Loucy (cell line): ENCODE results near the gene STX1A.
"Not testable (repeated sequence)": the region's sequence is repeated elsewhere in the genome, so short reads cannot be mapped to it uniquely, and the experiment has no call there.

Source experiments
- H2AFZ ChIP-seq: fragments of 200-600 bp; sonication (generic); 2 replicates; pipeline ENCODE4 v1.6.0; 2016; ENCODE audit warnings: antibody characterized with exemption, mild to moderate bottlenecking, low read length, moderate library complexity
- H3F3A ChIP-seq: fragments of 200-600 bp; 2 replicates; pipeline ENCODE4 v1.6.0; 2016; ENCODE audit warnings: antibody characterized with exemption, low read depth, mild to moderate bottlenecking
- H3K27me3 ChIP-seq: fragments of 200-600 bp; sonication (generic); 2 replicates; pipeline ENCODE4 v1.6.1; 2014; ENCODE audit warnings: low read length, mild to moderate bottlenecking; ENCODE audit not compliant: insufficient read depth, poor library complexity, severe bottlenecking
- H3K36me3 ChIP-seq: fragments of 200-600 bp; sonication (generic); 2 replicates; pipeline ENCODE4 v1.6.1; 2016; ENCODE audit warnings: low read length; ENCODE audit not compliant: insufficient read depth
- H3K4me1 ChIP-seq: fragments of 200-600 bp; sonication (generic); 2 replicates; pipeline ENCODE4 v1.5.1; 2014; ENCODE audit warnings: low read length, mild to moderate bottlenecking; ENCODE audit not compliant: insufficient read depth, poor library complexity, severe bottlenecking
- H3K4me2 ChIP-seq: fragments of 200-600 bp; sonication (generic); 2 replicates; pipeline ENCODE4 v1.6.0; 2014; ENCODE audit warnings: antibody characterized with exemption, low read length, low read depth, mild to moderate bottlenecking; ENCODE audit not compliant: poor library complexity, severe bottlenecking
- H3K4me3 ChIP-seq: fragments of 200-600 bp; sonication (generic); 2 replicates; pipeline ENCODE4 v1.5.1; 2014; ENCODE audit warnings: low read length, mild to moderate bottlenecking, mixed read lengths; ENCODE audit not compliant: poor library complexity, severe bottlenecking
- H3K79me2 ChIP-seq: fragments of 200-600 bp; sonication (generic); 2 replicates; pipeline ENCODE4 v1.6.1; 2014; ENCODE audit warnings: low read length; ENCODE audit not compliant: insufficient read depth
- H3K9ac ChIP-seq: fragments of 200-600 bp; sonication (generic); 2 replicates; pipeline ENCODE4 v1.6.0; 2014; ENCODE audit warnings: mild to moderate bottlenecking, low read depth, low read length, moderate library complexity; ENCODE audit not compliant: poor library complexity, severe bottlenecking
- H3K9me2 ChIP-seq: fragments of 200-600 bp; sonication (generic); replicated peaks from 2 replicates; pipeline ENCODE4 v1.6.1; 2016; ENCODE audit warnings: low read depth, low read length, mixed read lengths
- H3K9me3 ChIP-seq: fragments of 200-600 bp; sonication (generic); 2 replicates; pipeline ENCODE4 v1.6.1; 2014; ENCODE audit warnings: mild to moderate bottlenecking, antibody characterized with exemption, low read length, low read depth; ENCODE audit not compliant: insufficient read depth
- H4K20me1 ChIP-seq: fragments of 200-600 bp; sonication (generic); 2 replicates; pipeline ENCODE4 v1.6.0; 2014; ENCODE audit warnings: antibody characterized with exemption, low read length, mild to moderate bottlenecking; ENCODE audit not compliant: insufficient read depth, poor library complexity, severe bottlenecking
- EZH2phosphoT487 ChIP-seq: fragments of 200-600 bp; IDR thresholded peaks from 2 replicates; pipeline ENCODE4 v1.6.1; 2018; ENCODE audit warnings: antibody characterized with exemption, mild to moderate bottlenecking, moderate library complexity, borderline replicate concordance
- TF ChIP-seq, protein P1 (sequence below): fragments of 200-600 bp; sonication (generic); conservative IDR thresholded peaks from 2 replicates; pipeline ENCODE4 v1.5.1; 2014; ENCODE audit warnings: mild to moderate bottlenecking, antibody characterized with exemption, low read length

Gene STX1A

GRCh38 chr7:73721377-73721817 is 1.9 kb upstream of the STX1A start:
- Histone ChIP-seq H3K4me1 (peaks cover 27% of the 10 kb centered on the region), H3K4me2 (no peak overlapping the region), H3K9me3 (no peaks in the 10 kb centered on the region), H4K20me1 (peaks cover 28% of the 10 kb centered on the region), H3F3A (0 out of 2 replicates have a peak, but pooled peaks cover 3% of the 10 kb centered on the region), H3K9me2 (no peaks in the 10 kb centered on the region), H3K79me2 (no peaks in the 10 kb centered on the region), H3K4me3 (no peak overlapping the region), H3K36me3 (no peaks in the 10 kb centered on the region), H3K9ac (no peak overlapping the region), H2AFZ (no peak overlapping the region), H3K27me3 (peaks cover 25% of the 10 kb centered on the region)
- TF ChIP-seq, protein P1, sequence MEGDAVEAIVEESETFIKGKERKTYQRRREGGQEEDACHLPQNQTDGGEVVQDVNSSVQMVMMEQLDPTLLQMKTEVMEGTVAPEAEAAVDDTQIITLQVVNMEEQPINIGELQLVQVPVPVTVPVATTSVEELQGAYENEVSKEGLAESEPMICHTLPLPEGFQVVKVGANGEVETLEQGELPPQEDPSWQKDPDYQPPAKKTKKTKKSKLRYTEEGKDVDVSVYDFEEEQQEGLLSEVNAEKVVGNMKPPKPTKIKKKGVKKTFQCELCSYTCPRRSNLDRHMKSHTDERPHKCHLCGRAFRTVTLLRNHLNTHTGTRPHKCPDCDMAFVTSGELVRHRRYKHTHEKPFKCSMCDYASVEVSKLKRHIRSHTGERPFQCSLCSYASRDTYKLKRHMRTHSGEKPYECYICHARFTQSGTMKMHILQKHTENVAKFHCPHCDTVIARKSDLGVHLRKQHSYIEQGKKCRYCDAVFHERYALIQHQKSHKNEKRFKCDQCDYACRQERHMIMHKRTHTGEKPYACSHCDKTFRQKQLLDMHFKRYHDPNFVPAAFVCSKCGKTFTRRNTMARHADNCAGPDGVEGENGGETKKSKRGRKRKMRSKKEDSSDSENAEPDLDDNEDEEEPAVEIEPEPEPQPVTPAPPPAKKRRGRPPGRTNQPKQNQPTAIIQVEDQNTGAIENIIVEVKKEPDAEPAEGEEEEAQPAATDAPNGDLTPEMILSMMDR, result no peak
- TF ChIP-seq EZH2phosphoT487, result no peak

DNA sequence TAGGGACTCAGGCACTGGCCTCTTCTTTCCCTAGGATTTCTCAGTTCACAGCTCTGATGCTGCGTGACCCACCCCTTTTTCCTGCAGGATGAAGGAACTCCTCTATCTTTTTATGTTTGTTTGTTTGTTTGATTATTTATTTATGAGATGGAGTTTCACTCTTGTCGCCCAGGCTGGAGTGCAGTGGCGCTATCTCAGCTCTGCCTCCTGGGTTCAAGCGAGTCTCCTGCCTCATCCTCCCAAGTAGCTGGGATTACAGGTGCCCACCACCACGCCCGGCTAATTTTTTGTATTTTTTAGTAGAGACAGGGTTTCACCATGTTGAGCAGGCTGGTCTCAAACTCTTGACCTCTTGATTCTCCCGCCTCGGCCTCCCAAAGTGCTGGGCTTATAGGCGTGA is 974 bp upstream of the STX1A start:
- H3K79me2 ChIP-seq, H3K4me3 ChIP-seq, H3F3A ChIP-seq, H2AFZ ChIP-seq, H3K9ac ChIP-seq, H3K36me3 ChIP-seq, H3K9me2 ChIP-seq, H3K4me2 ChIP-seq, H3K9me3 ChIP-seq: not testable (repeated sequence)
- Histone ChIP-seq H4K20me1 (peaks cover 38% of the 10 kb centered on the region), H3K4me1 (peaks cover 36% of the 10 kb centered on the region), H3K27me3 (peaks cover 35% of the 10 kb centered on the region)

- H3K36me3 ChIP-seq, result no peaks in the 10 kb centered on the region
- H3F3A ChIP-seq, result 0 out of 2 replicates have a peak, but pooled peaks cover 3% of the 10 kb centered on the region
- H3K27me3 ChIP-seq, result peaks cover 40% of the 10 kb centered on the region
- H3K4me2 ChIP-seq, result peak overlapping the region; percentile 27
- H3K4me1 ChIP-seq, result peaks cover 39% of the 10 kb centered on the region
- H3K9me3 ChIP-seq, result no peaks in the 10 kb centered on the region
- no peak overlapping the region for H2AFZ ChIP-seq
- no peaks in the 10 kb centered on the region for H3K9me2 ChIP-seq
- peaks cover 40% of the 10 kb centered on the region for H4K20me1 ChIP-seq
- TF ChIP-seq, protein P1, result no peak
- no peak for TF ChIP-seq EZH2phosphoT487
- no peak overlapping the region for H3K9ac ChIP-seq
- H3K4me3 ChIP-seq, result no peak overlapping the region
- H3K79me2 ChIP-seq, result no peaks in the 10 kb centered on the region
Observed at GRCh38 chr7:73719806-73720169, 319 bp upstream of the STX1A start.

DNA sequence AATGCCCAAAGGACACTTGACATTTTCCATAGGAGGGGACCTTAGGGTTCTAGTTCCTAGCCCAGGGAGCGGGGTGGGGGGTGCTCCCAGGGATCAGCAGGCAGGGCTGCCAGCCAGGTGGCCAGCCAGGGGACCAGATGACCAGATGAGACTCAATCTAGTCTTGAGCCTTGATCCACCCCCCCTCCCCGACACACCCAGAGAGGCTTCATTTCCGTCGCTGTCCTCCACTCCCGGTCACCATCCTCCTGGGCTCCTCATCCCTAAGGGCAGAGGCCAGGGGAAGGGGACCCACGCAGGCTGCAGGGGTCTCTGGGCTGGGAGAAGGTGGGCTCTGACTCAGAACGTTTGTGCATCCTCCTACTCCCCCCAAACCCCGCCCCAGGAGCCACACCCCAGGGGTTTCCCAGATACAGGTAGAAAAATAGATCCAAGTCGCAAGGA is 1.0 kb downstream of the STX1A start:
- no peaks in the 10 kb centered on the region for H3K9me3 ChIP-seq
- H3F3A ChIP-seq, result 0 out of 2 replicates have a peak, but pooled peaks cover 3% of the 10 kb centered on the region
- H4K20me1 ChIP-seq, result peaks cover 40% of the 10 kb centered on the region
- peaks cover 39% of the 10 kb centered on the region for H3K4me1 ChIP-seq
- peak overlapping the region; percentile 77 for H3K4me3 ChIP-seq
- no peaks in the 10 kb centered on the region for H3K9me2 ChIP-seq
- no peaks in the 10 kb centered on the region for H3K79me2 ChIP-seq
- TF ChIP-seq, protein P1, result no peak
- no peak for TF ChIP-seq EZH2phosphoT487
- H3K27me3 ChIP-seq, result peaks cover 53% of the 10 kb centered on the region
- no peak overlapping the region for H2AFZ ChIP-seq
- H3K36me3 ChIP-seq, result no peaks in the 10 kb centered on the region
- peak overlapping the region; percentile 95 for H3K4me2 ChIP-seq
- H3K9ac ChIP-seq, result no peak overlapping the region
